HG03159 (cell line): ENCODE measurements around the gene WNT7B.

Source experiments
- ATAC-seq: cut with Tn5 transposase; IDR thresholded peaks from one replicate; pipeline ENCODE4 v1.9.1; 2021; ENCODE audit warnings: mild to moderate bottlenecking, moderate library complexity; ENCODE audit not compliant: unreplicated experiment

WNT7B gene

DNA sequence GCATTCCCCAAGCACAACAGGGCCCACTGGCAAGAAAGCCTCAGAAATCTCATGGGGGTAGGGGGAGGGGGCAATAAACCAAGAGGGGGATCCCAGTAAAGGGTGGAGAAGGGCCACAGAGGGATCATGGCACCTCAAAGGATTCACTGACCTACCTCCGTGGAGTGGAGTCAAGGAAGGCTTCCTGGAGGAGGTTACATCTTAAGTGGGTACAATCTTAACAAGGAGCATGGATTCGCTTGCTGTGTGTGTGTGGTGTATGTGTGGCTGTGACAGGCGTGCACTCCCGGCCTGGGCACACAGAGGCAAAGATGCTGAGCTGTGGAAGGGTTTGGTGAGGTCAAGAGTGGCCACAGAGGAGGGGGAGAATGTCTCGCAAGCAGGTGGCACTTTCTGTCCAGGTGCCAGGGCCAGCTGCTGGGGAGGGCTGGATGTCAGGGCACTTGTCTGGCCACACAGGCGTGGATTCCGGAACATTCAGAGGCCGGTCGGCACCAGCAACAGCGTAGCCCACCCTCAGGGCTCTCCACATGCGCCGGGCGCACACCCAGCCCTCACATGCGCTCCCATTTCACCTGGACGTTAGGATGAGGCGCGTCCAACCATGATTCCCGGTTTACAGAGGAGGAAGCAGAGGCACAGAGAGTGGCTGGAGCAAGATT, 43.3 kb downstream of the WNT7B start:
- ATAC-seq = no peak

DNA sequence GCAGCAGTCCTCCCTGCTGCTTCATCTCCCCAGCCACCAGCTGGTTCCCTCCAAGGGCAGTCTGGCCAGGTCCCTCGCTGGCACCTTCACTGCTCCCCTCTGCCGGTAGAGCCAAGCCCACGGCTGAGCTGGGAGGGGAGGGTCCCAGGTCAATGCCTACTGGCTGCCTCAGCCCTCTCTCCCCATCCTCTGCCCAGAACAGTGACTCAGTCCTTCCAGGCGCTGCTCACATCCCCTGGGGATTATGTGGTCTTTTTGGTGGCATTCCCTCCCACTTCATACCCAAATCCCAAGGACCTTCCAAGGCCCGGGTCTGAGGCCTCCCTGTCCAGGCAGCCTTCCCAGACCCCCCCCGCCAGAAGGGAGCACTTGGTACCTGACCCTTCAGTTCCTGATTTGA, 44.9 kb downstream of the WNT7B start:
- ATAC-seq = no peak

GRCh38 chr22:45931042-45931441, 45.9 kb downstream of the WNT7B start:
- ATAC-seq = no peak

DNA sequence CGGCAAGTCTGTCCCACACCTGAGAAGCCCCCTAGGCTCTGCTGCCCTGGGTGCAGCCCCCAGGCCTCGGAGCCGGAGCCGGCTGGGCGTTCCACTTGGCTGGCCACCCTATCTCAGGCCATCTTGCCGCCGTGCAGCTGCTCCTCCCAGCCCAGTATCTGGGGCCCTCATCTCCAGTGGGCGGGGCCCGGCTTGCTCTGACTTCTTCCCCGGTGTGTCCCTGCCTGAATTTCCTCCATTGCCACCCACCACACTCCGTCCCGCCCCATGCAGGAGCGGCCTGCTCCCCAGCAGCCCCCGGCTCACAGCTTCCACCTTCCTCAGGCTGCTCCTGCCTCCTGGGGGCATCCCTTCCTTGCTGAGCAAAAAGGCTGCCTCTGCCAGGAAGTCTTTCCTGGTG, 46.6 kb downstream of the WNT7B start:
- no peak for ATAC-seq

GRCh38 chr22:45929649-45930048, 47.3 kb downstream of the WNT7B start:
- no peak for ATAC-seq

DNA sequence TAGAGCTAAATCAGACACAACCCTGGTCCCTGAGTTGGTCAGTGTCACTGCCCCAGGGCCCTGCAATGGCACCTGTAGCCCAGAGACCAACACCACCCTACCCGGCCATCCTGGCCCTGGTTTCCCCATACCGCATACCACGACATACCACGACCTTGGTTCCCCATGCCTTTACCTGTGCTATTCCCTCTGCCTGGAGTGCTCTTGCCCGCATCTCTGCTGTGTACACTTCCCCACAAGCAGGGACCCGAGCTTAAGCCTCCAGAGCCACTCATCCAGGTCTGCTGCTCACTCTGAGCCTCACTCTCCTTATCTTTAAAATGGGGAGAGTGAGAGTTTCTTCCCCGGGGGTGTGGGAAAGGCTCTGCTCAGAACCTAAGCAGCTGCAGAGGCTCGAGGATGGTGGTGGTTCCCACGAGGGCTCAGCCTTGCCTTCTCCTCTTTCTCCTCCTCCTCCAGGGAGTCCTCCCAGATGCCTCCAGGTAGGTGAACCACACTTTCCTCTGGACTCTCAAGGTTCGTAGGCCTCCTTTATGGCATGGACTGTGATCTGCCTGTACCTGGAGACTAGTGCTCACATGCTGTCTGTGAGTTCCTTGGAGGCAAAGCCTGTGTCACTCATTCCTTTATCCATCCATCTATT, 48.1 kb downstream of the WNT7B start:
- no peak for ATAC-seq

DNA sequence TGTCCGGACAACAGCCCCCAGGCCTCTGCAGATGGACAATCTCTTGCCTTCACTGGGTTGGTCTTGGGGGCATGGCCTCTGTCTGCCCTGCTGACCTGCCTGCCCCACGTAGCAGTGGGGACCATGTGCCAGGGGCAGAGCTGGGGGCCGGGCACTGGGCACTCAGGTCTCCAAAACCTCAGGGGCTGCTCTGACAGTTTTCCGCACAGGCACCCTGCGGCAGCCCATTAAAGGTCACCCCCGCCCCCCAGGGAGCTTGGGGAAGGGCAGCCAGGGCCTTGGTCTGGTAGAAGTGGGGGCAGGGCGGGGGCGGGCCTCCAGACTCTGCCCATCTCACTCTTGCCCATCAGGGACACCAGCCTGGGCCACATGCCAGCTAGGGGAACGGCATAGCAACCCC, 49.9 kb downstream of the WNT7B start:
- no peak for ATAC-seq

DNA sequence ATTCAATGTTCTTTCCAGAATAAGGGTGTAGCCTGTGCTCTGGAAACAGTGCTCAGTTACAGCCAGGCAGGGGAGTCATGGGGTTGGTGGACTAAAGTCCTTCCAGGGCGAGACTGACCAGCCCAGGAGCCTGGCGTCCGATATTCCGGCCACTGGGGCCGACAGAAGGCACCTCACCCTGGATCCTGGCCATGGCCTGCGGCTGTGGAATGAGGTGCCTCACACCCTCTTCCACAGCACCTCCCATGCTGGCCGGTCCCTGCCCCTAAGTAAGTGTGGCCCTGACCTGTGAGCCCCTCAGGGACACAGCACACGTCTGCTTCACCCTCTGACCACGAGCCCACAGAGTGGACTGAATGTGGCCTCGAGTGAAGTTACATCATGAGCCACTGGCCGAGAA, 50.5 kb downstream of the WNT7B start:
- ATAC-seq = no peak

DNA sequence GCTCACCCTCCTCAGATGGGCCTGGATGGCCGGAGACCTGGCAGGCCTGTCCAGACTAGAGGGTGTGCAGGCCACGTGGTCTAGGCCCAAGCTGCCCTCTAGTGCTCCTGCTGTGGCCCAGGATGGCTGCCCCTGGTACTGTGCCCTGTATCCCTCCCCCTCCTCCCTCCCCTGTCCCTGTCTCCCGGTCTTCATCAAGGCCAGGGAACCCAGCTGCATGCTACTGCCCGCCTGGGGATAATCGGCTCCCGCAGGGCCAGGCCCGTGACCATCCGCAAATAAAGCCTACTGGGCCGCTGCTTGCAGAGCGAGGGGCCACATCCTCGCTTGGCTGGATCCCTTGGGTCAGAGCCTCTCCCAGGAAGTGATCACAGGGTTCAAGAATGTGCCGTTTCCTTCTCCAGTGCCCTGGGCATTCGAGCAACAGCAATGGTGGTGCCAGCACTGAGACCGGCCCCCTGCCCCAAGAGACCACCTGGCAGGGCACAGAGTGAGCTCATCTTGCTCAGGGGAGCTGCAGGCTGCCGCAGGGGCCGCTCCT, 51.1 kb downstream of the WNT7B start:
- ATAC-seq = no peak

GRCh38 chr22:45923835-45924234, 53.1 kb downstream of the WNT7B start:
- no peak for ATAC-seq

- ATAC-seq = no peak
Observed at GRCh38 chr22:45923212-45923611, 53.8 kb downstream of the WNT7B start.

DNA sequence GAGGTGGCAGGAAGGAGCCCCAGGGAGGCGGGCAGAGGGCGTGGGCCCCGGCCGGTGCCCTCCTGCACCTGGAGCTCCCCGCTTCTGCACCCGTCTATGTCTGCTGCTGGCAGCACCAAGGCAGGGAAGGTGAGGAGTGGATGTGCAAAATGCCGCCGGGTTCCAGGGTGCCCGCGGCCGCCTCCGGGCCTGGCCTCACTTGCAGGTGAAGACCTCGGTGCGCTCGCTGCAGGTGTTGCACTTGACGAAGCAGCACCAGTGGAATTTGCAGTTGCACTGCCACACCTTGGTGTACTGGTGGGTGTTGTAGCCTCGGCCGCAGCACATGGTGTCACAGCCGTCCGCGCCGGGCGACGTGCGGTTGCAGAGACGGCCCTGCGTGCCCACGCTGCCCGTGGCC, 54.3 kb downstream of the WNT7B start:
- ATAC-seq = no peak

DNA sequence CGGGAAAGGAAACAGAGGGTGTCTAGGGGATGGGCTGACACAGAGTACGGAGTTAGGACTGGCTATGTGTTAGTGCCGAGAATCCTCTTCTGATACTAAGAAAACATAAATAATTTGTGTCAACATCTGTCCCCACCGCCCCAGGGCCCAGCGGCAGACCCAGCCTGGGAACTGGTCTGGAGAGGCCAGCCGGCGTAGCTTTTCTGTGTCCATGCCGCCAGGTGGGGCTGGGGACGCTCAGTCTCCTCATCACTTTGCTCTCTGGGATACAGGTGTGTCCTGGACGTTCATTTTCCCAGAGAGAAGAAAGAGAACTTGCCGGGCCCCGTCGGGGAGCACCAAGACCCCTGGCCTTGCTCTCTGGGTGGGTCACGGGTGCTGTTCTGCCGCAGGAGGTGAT, 54.7 kb downstream of the WNT7B start:
- ATAC-seq = no peak

- no peak for ATAC-seq
Observed at GRCh38 chr22:45919504-45920286, 57.3 kb downstream of the WNT7B start.

- ATAC-seq = no peak
Observed at GRCh38 chr22:45918459-45919370, 58.2 kb downstream of the WNT7B start.

DNA sequence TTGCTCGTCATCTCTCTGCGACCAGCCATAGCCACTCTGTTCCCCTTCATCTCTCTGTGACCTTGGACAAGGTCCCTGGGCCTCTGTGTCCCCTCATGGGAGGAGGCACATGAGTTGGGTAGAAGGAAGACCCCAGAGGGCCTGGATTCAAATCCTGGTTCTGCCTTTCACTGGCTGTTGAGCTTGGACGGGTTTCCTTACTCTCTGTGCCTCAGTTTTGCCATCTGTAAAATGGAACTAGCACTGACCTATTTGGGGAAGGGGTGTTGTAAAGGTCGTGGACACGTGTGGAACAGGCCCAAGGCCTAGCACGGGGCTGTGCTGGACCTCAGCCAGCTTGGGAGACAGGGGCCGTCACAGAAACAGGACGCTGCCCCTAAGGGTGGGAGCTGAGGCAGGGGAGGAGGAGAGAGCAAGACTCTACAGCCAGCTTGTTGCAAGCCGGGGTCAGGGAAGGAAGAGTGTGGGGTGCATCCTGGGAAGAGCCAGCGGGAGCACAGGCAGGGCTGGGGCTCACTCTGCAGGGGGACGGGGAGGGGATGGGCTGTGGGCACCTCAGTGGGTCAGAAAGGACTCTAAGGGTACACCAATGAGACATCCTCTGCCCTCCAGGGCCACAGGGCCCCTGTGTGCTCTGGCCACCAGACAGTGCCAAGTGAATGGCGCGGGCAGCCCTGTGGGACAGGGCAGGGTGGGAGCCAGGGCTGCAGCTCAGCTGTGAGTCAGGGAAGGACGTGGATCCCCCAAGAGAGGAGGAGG, 59.1 kb downstream of the WNT7B start:
- no peak for ATAC-seq

GRCh38 chr22:45917146-45917545, 59.8 kb downstream of the WNT7B start:
- no peak for ATAC-seq

- ATAC-seq = no peak
Observed at GRCh38 chr22:45916515-45916914, 60.4 kb downstream of the WNT7B start.

DNA sequence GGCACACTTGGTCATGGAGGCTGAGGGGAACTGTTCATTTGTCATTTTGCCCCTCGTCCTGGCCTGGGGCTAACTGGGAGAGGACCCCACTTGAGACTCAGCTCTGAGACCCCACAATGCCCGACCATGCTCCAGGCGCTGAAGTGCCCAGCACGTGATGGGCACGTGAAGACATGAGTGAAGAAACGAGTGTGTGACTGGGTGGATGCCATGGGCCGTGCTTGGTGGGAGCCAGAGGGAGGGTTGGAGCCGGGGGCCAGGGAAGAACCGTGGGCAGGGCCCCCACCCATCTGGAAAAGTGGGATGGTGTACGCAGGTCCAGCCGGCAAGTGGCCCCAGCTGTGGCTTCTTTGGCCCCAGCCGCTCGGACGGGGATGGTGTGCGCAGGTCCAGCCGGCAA, 61.1 kb downstream of the WNT7B start:
- ATAC-seq = no peak

- ATAC-seq = no peak
Observed at GRCh38 chr22:45915151-45915550, 61.8 kb downstream of the WNT7B start.
